ENCODE data around the gene IGFL2. TPM values are rescaled to one million over a fixed set of nuclear protein-coding genes. Genes with fewer than 3 reads are reported as not detected.

Gene IGFL2
- total and polyA plus RNA-seq, 9 of the 15 experiments (the other 6 are each of a cell fraction or from before 2014, with no cell fraction given) = 0.42 to 1.7 (median 0.75) TPM; not detected in 2

DNA sequence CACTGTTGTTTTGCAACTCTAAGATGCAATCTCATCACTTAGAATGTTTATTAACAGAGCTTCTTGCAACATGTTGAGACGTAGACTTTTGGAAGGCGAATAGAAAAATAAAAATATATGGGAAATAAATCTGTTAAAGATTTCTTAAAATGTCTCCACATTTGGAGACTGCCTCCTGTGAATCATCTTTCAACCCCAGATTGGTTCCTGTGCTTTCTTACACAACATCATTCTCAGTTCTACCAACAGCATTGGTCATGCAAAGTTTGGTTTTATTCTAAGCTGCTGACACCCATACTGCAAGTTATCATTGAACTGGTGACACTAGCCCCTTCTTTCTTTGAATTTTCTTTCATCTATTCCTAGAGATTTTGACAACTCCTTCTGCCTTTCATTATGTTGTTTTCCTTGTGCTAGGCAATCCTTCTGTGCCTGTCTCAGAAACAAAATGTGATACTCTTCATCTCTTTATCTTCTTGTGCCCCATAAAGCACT is 21.9 kb upstream of the IGFL2 start:
- H2AFZ ChIP-seq (ENCODE audit: low read depth, low read length) = no peak overlapping the region
- no peak overlapping the region for H3K27ac ChIP-seq (ENCODE audit: extremely low read depth, low read depth, low read length)
- no peaks in the 10 kb centered on the region for H3K9me1 ChIP-seq (ENCODE audit: control insufficient read depth, insufficient read depth, low read length)
- H4K20me1 ChIP-seq (replicated peaks; ENCODE audit: control insufficient read depth, insufficient read depth, low read length) = no peaks in the 10 kb centered on the region
- in situ Hi-C loops (cut with MboI) = no loop called here
- DNase-seq (ENCODE audit: extremely low read depth in 1 of 4, low spot score in 3 of 4) (no peak), FAIRE-seq (no peak), ATAC-seq (no peak)
- H3K4me2 ChIP-seq (ENCODE audit: insufficient read depth, low read length) = no peak overlapping the region
- intact Hi-C loops (cut with micrococcal nuclease) = no loop called here
- no peak overlapping the region for H3K9ac ChIP-seq (ENCODE audit: insufficient read depth in 1 of 2, low read depth in 2 of 2, low read length in 2 of 2)
- H3K79me2 ChIP-seq (ENCODE audit: control insufficient read depth, insufficient read depth, low read length) = no peaks in the 10 kb centered on the region
- ChIA-PET CTCF (ENCODE audit: low intra/inter-chr PET ratio) (no interaction called here), POLR2A (no interaction called here)
- H3K4me1 ChIP-seq (replicated peaks in 1 of 2; ENCODE audit: control insufficient read depth in 2 of 2, insufficient read depth in 2 of 2, low read length in 2 of 2) = no peaks in the 10 kb centered on the region
- H3K27me3 ChIP-seq (ENCODE audit: control insufficient read depth in 2 of 2, insufficient read depth in 2 of 2, low read length in 2 of 2) = peaks cover 8 to 15% of the 10 kb centered on the region in 2 experiments; a peak in 4 of 5 replicates
- no TSS peak for BruUV-seq (replicated peaks)
- no peak overlapping the region for H3K4me3 ChIP-seq
- no peaks in the 10 kb centered on the region for H3K36me3 ChIP-seq (ENCODE audit: control insufficient read depth, insufficient read depth, low read length)
- TF ChIP-seq ZNF586 (CRISPR knock-in tag; conservative IDR thresholded peaks at IDR 0.05) = no peak
- TF ChIP-seq ETS2 (tag; IDR thresholded peaks at IDR 0.05; ENCODE audit: borderline replicate concordance, poor library complexity, severe bottlenecking) = no peak
- TF ChIP-seq ZNF274 (IDR thresholded peaks at IDR 0.05; ENCODE audit: borderline replicate concordance, low read depth, low read length) = no peak
- no peak for TF ChIP-seq ZNF23 (CRISPR knock-in tag; IDR thresholded peaks at IDR 0.05)
- 0% methylated on average over 2 of the region's 2 CpGs for WGBS (ENCODE audit: insufficient coverage, low coverage, missing lambda C conversion rate)
- no peaks in the 10 kb centered on the region for H3K9me3 ChIP-seq (replicated peaks; ENCODE audit: control insufficient read depth, insufficient read depth, low read depth, low read length)

DNA sequence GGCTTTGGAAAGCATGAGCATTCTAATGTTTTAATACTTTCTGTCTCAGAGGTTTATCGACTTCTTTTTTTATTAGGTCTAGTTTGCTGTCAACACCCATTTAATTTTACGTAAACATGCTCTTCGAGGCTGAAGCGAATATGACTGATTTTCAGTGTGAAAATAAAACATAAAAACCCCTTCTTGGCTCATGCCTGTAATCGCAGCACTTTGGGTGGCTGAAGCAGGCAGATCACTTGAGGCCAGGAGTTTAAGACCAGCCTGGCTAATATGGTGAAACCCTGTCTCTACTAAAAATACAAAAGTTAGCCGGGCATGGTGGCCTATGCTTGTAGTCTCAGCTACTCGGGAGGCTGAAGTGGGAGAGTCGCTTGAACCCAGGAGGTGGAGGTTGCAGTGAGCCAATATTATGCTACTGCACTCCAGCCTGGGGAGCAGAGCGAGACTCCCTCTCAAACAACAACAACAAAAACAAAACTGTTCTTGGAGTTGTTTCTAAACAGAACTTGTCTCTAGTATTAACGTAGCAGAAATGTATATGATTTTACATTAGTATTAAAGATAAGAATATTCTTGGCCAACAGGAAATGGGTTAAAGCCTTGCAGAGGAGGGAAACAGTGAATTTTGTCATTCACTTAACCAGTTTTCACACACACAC is 16.4 kb upstream of the IGFL2 start:
- in situ Hi-C loops (cut with MboI) = no loop called here
- 2% methylated on average over 10 of the region's 10 CpGs for WGBS (ENCODE audit: insufficient coverage, low coverage, missing lambda C conversion rate)
- H3K27me3 ChIP-seq (ENCODE audit: control insufficient read depth in 2 of 2, insufficient read depth in 2 of 2, low read length in 2 of 2) = no peaks in the 10 kb centered on the region; a peak in 2 of 5 replicates
- no peak for TF ChIP-seq SPI1 (IDR thresholded peaks at IDR 0.05; ENCODE audit: borderline replicate concordance, low read depth, low read length)
- no peak for TF ChIP-seq MEIS2 (IDR thresholded peaks at IDR 0.05; ENCODE audit: partially characterized antibody)
- TF ChIP-seq NEUROD1 (IDR thresholded peaks at IDR 0.05; ENCODE audit: borderline replicate concordance, low read depth, low read length, partially characterized antibody) = no peak
- TF ChIP-seq ELF1 (tag; IDR thresholded peaks at IDR 0.05) = no peak
- TF ChIP-seq CBFA2T2 (conservative IDR thresholded peaks at IDR 0.05) = no peak
- TF ChIP-seq KHSRP (IDR thresholded peaks at IDR 0.05) = no peak
- no peak for TF ChIP-seq ILF3 (IDR thresholded peaks at IDR 0.05; ENCODE audit: borderline replicate concordance)
- no peak for TF ChIP-seq ZNF133 (CRISPR knock-in tag; IDR thresholded peaks at IDR 0.05)
- no peak for TF ChIP-seq THRAP3 (IDR thresholded peaks at IDR 0.05; ENCODE audit: borderline replicate concordance)
- TF ChIP-seq, protein P1, sequence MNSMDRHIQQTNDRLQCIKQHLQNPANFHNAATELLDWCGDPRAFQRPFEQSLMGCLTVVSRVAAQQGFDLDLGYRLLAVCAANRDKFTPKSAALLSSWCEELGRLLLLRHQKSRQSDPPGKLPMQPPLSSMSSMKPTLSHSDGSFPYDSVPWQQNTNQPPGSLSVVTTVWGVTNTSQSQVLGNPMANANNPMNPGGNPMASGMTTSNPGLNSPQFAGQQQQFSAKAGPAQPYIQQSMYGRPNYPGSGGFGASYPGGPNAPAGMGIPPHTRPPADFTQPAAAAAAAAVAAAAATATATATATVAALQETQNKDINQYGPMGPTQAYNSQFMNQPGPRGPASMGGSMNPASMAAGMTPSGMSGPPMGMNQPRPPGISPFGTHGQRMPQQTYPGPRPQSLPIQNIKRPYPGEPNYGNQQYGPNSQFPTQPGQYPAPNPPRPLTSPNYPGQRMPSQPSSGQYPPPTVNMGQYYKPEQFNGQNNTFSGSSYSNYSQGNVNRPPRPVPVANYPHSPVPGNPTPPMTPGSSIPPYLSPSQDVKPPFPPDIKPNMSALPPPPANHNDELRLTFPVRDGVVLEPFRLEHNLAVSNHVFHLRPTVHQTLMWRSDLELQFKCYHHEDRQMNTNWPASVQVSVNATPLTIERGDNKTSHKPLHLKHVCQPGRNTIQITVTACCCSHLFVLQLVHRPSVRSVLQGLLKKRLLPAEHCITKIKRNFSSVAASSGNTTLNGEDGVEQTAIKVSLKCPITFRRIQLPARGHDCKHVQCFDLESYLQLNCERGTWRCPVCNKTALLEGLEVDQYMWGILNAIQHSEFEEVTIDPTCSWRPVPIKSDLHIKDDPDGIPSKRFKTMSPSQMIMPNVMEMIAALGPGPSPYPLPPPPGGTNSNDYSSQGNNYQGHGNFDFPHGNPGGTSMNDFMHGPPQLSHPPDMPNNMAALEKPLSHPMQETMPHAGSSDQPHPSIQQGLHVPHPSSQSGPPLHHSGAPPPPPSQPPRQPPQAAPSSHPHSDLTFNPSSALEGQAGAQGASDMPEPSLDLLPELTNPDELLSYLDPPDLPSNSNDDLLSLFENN (IDR thresholded peaks at IDR 0.05; ENCODE audit: low read depth in 2 of 2, low read length in 2 of 2) = no peak

More for the DNA sequence above, 16.4 kb upstream of the IGFL2 start:
- intact Hi-C loops (cut with micrococcal nuclease) = no loop called here
- H3K36me3 ChIP-seq (ENCODE audit: control insufficient read depth, insufficient read depth, low read length) = no peaks in the 10 kb centered on the region
- H3K4me3 ChIP-seq = no peak overlapping the region
- no peaks in the 10 kb centered on the region for H4K20me1 ChIP-seq (replicated peaks; ENCODE audit: control insufficient read depth, insufficient read depth, low read length)
- no peaks in the 10 kb centered on the region for H3K9me1 ChIP-seq (ENCODE audit: control insufficient read depth, insufficient read depth, low read length)
- no TSS peak for BruUV-seq (replicated peaks)
- no peak overlapping the region for H2AFZ ChIP-seq (ENCODE audit: low read depth, low read length)
- FAIRE-seq (no peak), DNase-seq (ENCODE audit: extremely low read depth in 1 of 4, low spot score in 3 of 4) (no peak), ATAC-seq (no peak)
- POLR2A ChIA-PET = no interaction called here
- no peaks in the 10 kb centered on the region; a peak in 1 of 5 replicates for H3K4me1 ChIP-seq (replicated peaks in 1 of 2; ENCODE audit: control insufficient read depth in 2 of 2, insufficient read depth in 2 of 2, low read length in 2 of 2)
- CTCF ChIA-PET (ENCODE audit: low intra/inter-chr PET ratio) = no interaction called here
- no peak overlapping the region for H3K4me2 ChIP-seq (ENCODE audit: insufficient read depth, low read length)
- no peak overlapping the region for H3K9ac ChIP-seq (ENCODE audit: insufficient read depth in 1 of 2, low read depth in 2 of 2, low read length in 2 of 2)
- no peak overlapping the region for H3K27ac ChIP-seq (ENCODE audit: extremely low read depth, low read depth, low read length)
- H3K79me2 ChIP-seq (ENCODE audit: control insufficient read depth, insufficient read depth, low read length) = no peaks in the 10 kb centered on the region
- no peaks in the 10 kb centered on the region for H3K9me3 ChIP-seq (replicated peaks; ENCODE audit: control insufficient read depth, insufficient read depth, low read depth, low read length)

All from K562 (cell line).